ENCODE measurements around the gene ANK2. TPM values are rescaled to one million over a fixed set of nuclear protein-coding genes. Genes with fewer than 3 reads are reported as not detected.
"Not testable (repeated sequence)": the region's sequence is repeated elsewhere in the genome, so short reads cannot be mapped to it uniquely, and the experiment has no call there.

The ANK2 gene
- total RNA-seq, 4 donors from 2014 or later: 27.4 to 142 (median 47.2) TPM

DNA sequence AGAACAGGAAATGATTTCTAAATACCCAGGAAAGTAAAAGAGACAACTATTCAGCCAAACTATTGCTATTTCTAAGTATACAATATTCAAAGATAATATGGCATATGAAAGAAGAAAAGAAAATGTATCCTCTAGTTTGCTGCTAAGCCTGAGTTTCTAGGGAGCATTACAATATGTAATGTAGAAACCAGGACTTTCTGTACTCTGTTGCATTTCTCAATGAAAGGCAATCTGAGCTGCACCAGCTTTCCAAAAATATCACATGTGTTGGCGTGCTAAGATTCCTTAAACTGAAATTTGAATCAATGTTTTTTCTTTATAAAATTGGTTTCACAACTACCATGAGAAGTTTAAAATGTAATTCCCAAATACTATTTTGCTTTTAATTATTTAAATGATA lies 129.6 kb downstream of the ANK2 start:
- H3K4me1 ChIP-seq: no peaks in the 10 kb centered on the region
- H3K36me3 ChIP-seq: no peaks in the 10 kb centered on the region
- H3K4me3 ChIP-seq: no peak overlapping the region
- no peaks in the 10 kb centered on the region for H3K9me3 ChIP-seq
- no peak for TF ChIP-seq POLR2A (IDR thresholded peaks at IDR 0.05)
- TF ChIP-seq, protein P1, sequence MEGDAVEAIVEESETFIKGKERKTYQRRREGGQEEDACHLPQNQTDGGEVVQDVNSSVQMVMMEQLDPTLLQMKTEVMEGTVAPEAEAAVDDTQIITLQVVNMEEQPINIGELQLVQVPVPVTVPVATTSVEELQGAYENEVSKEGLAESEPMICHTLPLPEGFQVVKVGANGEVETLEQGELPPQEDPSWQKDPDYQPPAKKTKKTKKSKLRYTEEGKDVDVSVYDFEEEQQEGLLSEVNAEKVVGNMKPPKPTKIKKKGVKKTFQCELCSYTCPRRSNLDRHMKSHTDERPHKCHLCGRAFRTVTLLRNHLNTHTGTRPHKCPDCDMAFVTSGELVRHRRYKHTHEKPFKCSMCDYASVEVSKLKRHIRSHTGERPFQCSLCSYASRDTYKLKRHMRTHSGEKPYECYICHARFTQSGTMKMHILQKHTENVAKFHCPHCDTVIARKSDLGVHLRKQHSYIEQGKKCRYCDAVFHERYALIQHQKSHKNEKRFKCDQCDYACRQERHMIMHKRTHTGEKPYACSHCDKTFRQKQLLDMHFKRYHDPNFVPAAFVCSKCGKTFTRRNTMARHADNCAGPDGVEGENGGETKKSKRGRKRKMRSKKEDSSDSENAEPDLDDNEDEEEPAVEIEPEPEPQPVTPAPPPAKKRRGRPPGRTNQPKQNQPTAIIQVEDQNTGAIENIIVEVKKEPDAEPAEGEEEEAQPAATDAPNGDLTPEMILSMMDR (IDR thresholded peaks at IDR 0.05): no peak
- H3K27me3 ChIP-seq: no peaks in the 10 kb centered on the region
- no peak for DNase-seq
- H3K27ac ChIP-seq: no peak overlapping the region
- intact Hi-C loops (cut with DNase I; ENCODE audit: low total_unique reads): no loop called here

DNA sequence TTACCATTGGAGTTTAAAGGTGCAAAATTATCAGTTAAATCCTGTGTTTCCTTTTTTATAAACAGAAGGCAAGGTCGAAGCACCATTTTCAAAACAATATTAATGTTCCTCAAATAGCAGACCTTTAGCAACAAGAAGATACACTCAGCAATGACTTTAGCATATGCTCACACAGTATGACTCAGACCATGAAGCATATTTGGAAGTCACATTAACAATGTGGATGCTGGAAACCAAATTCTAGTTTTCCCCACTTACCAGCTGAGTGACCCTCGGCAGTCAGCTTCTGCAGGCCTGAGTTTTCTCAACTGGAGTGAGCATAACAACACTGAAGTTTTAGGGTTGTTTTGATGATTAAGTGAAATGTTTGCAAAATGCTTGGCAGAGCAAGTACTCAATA lies 130.5 kb downstream of the ANK2 start:
- Histone ChIP-seq H3K36me3 (no peaks in the 10 kb centered on the region), H3K27me3 (no peaks in the 10 kb centered on the region), H3K9me3 (no peaks in the 10 kb centered on the region), H3K4me1 (no peaks in the 10 kb centered on the region), H3K4me3 (no peak overlapping the region), H3K27ac (no peak overlapping the region)
- TF ChIP-seq POLR2A (IDR thresholded peaks at IDR 0.05): no peak
- intact Hi-C loops (cut with DNase I; ENCODE audit: low total_unique reads): no loop called here
- no peak for DNase-seq

DNA sequence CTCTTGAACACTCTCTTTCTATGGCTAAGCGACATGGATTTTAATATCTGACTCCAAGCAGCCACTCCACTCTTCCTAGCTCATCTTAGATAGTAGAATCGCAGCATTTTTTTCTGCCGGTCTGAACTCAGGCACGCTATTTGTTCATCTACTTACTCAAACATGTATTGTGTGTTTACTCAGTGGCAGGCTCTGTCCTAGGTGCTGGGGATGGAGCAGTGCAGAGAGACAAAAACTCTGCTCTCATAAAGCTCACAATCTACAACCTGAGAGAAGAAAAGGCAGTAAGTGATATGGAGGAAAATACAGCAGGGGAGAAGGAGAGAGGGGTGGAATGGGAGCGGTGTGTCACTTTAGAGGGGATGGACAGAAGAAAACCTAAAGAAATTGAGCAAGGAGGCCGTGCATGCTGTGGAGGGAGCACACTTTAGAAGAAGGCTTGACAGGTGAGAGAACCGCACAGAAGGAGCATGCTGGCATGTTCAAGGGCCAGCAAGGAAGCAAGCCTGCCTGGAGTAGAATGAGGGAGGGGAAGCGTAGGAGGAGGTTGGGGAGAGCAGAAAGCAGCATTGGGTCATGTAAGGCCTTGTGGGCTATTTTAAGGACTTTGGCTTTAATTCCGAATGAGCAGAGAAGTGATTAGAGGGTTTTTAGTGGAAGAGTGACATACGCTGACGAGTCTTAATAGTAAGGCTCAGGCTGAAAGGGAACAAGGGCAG lies 132.0 kb downstream of the ANK2 start:
- TF ChIP-seq POLR2A (IDR thresholded peaks at IDR 0.05): no peak
- TF ChIP-seq, protein P1 (IDR thresholded peaks at IDR 0.05): no peak
- H3K9me3 ChIP-seq: no peaks in the 10 kb centered on the region
- intact Hi-C loops (cut with DNase I; ENCODE audit: low total_unique reads): no loop called here
- H3K36me3 ChIP-seq: no peaks in the 10 kb centered on the region
- no peak overlapping the region for H3K4me3 ChIP-seq
- no peak overlapping the region for H3K27ac ChIP-seq
- H3K27me3 ChIP-seq: no peaks in the 10 kb centered on the region
- no peaks in the 10 kb centered on the region for H3K4me1 ChIP-seq
- no peak for DNase-seq

DNA sequence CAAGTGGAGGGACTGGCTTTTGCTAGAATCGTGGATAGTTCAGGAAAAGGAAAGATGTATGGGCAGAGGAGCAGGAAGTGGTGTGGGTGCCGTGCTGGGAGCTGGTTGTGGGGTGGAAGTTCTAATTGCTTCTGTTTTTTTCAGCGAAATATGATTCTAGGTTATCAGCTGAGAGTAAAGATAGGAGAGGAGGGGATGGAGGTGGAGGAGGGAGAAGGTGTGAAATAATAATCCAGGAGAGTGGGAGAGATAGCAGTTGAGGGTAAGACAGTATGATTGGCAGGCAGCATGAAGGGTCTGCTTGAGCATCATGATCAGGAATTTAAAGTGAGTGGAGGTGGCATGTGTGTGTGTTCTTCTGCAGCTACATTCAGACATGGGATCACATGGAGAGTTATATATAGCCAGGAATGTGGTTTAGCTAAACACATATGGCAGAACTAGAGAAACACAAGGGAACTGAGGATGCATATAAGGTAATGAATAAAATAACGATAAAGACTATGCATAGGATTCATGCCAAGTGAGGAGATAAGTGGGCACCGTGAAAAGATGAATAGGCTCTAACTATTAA lies 133.7 kb downstream of the ANK2 start:
- no peaks in the 10 kb centered on the region for H3K36me3 ChIP-seq
- DNase-seq: no peak
- no peak overlapping the region for H3K4me3 ChIP-seq
- H3K9me3 ChIP-seq: no peaks in the 10 kb centered on the region
- intact Hi-C loops (cut with DNase I; ENCODE audit: low total_unique reads): no loop called here
- TF ChIP-seq, protein P1 (IDR thresholded peaks at IDR 0.05): no peak
- H3K4me1 ChIP-seq: no peaks in the 10 kb centered on the region
- no peak overlapping the region for H3K27ac ChIP-seq
- no peaks in the 10 kb centered on the region for H3K27me3 ChIP-seq

DNA sequence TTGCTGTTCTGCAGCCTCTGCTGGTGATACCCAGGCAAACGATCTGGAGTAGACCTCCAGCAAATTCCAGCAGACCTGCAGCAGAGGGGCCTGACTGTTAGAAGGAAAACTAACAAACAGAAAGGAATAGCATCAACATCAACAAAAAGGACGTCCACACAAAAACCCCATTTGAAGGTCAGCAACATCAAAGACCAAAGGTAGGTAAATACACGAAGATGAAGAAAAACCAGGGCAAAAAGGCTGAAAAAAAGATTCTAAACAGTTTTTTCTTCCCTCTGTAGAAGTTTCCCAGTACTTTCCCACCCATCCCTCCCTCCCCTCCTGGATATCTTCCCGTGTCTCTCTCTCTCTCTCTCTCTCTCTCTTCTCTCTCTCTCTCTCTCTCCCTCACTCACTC lies 136.8 kb downstream of the ANK2 start:
- H3K27me3 ChIP-seq; H3K4me1 ChIP-seq; DNase-seq; H3K36me3 ChIP-seq; H3K9me3 ChIP-seq; H3K4me3 ChIP-seq; intact Hi-C loops (cut with DNase I; ENCODE audit: low total_unique reads); H3K27ac ChIP-seq: not testable (repeated sequence)

DNA sequence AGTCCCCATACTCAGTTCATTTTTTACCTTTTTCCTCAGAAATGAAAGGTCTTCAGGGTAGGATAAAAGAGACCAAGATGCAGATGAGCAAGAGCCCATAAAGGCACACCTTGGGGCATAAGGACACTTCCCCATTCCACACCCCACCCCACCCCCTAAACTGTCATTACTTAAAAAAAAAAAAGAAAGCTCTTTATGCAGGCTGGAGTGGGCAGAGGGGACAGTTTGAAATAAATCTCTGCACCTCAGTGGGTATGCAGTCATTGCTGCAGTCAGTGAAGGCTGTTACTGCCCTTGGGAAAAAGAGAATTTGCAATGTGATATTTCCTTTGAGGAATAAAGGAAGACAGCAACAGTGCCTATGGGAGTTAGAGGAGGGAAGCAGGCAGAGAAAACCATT lies 137.5 kb downstream of the ANK2 start:
- H3K4me3 ChIP-seq: no peak overlapping the region
- TF ChIP-seq, protein P1 (IDR thresholded peaks at IDR 0.05): no peak
- TF ChIP-seq POLR2A (IDR thresholded peaks at IDR 0.05): no peak
- H3K27me3 ChIP-seq: no peaks in the 10 kb centered on the region
- no peak overlapping the region for H3K27ac ChIP-seq
- DNase-seq: no peak
- intact Hi-C loops (cut with DNase I; ENCODE audit: low total_unique reads): no loop called here
- H3K4me1 ChIP-seq: no peaks in the 10 kb centered on the region
- H3K36me3 ChIP-seq: no peaks in the 10 kb centered on the region
- no peaks in the 10 kb centered on the region for H3K9me3 ChIP-seq

All from uterus (tissue), 4 donors.